CD4-positive, alpha-beta T cell treated with Interleukin-12 subunit alpha and Interleukin-12 subunit beta, for 1 hour (primary cell): Measurements from ENCODE around the gene CYBA.

Source experiments
- DNase-seq: peaks from one replicate; pipeline ENCODE4 v3.0.0-alpha.2; 2020

Gene CYBA

DNA sequence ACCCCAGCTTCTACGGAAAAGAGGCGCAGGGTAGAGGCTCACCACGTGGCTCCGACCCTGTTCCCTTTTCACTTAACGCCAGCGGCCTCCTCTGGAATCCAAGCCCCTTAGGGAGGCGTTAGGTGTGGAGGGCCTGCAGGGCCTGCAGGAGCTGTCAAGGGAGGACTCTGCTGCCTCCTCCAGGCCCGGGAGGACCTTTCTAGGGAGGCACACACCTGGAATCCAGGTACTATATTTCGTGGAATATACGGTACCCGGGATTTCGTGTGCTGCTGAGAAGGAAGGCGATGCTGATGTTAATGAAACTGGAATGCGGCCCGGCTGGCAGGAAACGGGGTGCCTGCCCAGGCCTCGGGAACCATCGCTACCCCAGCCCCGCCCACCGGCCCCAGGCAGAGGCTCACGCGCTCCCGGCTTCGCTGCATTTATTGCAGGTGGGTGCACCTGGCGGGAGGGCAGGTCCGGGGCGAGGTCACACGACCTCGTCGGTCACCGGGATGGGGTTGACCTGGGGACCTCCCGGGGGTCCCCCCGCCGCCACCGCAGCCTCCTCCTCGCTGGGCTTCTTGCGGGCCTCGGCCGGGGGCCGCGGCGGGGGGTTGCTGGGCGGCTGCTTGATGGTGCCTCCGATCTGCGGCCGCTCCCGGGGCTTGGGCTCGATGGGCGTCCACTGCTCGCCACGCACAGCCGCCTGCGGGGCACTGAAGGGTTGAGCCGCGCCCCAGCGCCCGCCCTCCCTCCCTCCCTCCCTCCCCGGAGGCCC, 7.8 kb downstream of the CYBA start:
- no peak for DNase-seq

DNA sequence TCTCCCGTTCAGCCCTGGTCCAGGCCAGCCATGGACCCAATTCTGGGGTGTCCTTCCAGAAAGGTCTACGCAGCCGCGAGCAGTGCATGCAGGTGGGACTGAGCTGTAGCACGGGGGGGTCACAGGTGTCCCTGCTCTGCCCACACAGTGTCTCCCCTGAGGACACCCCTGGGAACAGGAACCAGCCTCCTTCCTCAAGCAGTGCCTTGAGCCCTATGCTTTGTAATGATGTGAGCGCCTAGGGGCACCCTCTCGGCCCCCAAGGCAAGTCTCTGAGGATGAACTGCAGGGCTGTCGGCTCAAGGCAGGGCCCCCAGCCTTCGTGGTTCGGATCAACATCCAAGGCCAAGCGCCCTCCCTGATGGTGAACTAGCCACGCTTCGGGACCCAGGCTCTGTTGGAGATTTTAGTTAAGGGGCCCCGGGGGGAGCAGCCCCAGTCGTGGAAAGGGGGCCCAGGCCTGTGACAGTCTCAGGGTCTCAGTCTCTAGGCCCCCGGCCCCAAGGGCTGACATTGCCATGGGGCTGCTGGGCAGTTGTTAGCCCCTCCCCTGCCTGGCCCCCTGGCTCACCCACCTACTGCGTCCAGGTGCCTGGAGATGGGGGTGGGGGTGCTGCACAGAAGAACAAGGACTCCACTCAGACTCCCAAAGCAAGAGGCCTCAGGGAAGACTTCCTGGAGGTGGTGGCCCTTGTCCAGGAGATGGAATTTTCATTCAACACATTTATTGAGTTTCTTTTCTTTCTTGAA, 10.2 kb downstream of the CYBA start:
- no peak for DNase-seq

DNA sequence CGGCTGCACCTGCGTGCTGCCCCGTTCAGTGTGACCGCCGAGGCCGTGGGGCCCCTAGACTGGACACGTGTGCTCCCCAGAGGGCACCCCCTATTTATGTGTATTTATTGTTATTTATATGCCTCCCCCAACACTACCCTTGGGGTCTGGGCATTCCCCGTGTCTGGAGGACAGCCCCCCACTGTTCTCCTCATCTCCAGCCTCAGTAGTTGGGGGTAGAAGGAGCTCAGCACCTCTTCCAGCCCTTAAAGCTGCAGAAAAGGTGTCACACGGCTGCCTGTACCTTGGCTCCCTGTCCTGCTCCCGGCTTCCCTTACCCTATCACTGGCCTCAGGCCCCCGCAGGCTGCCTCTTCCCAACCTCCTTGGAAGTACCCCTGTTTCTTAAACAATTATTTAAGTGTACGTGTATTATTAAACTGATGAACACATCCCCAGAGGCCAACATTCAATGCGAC, 10.8 kb downstream of the CYBA start:
- no peak for DNase-seq

DNA sequence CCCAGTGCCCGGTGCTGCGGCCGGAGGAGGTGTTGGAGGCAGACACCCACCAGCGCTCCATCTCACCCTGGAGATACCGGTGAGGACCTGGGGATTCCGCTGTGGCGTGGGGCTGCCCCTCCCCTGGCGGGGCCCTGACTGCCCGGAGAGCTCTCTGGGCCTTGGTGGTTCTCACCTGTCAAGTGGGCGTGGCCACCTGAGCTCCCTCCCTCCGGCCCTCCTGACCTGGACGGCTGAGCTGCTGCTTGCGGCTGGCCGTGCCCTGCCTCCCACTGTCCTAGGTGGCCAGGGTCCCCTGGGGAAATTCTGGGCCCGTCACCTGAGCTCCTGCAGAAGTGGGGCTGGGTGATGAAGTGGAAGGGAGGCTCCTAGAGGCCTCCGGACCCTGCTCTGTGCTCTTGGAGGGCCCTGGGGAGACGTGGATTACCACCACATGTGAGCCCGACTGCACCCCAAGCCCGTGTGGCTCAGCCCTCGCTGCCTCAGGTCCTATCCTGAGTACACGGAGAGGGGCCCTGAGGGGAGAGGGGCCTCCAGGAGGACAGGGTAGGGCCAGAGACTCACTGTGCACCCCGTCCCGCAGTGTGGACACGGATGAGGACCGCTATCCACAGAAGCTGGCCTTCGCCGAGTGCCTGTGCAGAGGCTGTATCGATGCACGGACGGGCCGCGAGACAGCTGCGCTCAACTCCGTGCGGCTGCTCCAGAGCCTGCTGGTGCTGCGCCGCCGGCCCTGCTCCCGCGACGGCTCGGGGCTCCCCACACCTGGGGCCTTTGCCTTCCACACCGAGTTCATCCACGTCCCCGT, 11.4 kb downstream of the CYBA start:
- DNase-seq = no peak

DNA sequence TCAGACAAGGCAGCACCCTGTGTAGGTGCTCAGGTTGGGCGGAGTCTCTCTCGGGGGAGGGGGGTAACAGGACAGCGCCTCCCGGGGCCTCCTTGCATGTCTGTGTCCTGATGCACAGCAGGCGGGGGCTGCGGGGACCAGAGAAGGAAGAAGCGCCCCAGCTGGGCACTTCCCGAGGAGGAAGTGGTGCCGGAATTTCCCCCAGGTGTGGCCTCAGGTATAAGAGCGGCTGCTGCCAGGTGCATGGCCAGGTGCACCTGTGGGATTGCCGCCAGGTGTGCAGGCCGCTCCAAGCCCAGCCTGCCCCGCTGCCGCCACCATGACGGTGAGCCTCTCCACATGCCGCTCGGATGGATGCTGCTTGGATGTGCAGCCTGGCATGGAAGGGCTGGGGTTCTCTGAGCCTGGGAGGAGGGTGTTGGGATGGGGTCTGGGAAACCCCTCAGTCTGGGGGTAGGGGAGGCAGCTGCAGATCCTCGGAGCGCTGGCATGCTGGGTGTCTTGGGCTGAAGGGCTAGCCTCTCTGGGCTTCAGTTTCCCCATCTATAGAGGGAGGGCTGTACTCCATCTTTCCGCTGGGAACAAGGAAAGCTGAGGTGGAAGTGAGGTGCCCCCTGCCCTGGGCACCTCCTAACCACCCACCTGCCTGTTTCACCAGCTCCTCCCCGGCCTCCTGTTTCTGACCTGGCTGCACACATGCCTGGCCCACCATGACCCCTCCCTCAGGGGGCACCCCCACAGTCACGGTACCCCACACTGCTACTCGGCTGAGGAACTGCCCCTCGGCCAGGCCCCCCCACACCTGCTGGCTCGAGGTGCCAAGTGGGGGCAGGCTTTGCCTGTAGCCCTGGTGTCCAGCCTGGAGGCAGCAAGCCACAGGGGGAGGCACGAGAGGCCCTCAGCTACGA, 12.3 kb downstream of the CYBA start, which contains the start of gene IL17C:
TSS of gene IL17C (plus strand) at position 250 of the 908 bp plus-strand sequence. CDS start at position 320, 70 bp downstream.
- peak; percentile 41 for DNase-seq

DNA sequence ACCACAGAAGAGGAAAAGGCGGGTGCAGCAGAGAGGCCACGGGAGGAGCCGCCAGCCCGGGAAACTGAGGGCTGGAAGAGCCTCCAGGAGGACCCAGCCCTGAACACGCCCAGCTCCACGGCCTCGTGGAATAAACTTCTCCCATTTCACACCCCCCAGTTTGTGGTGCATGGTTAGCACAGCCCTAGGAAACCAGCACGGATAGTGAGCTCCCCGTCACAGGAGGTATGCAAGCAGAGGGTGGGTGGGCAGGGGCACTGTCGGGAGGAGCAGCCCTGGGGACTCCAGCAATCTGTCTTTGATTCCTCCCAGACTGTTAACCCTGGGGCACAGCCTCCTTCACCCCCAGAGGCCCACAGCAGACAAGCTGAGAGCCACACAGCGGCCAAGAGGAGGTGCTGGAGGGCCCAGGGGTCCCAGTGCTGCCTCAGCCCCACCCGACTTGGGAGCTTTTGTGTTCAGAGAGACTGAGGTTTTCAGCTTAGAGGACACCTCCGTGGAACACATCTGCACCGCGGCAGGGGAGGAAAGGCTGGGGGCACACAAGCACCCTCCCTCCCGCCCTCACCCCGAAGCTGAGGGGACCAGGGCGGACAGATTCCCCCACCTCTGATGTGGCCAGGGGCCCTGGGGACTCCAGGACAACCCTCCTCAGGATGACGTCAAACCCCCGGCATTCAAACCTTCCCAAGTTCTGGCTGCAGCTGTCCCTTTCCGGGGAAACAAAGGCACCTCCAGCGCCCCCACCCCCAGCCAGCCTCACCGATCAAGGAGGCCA, 14.2 kb downstream of the CYBA start:
- DNase-seq = no peak

DNA sequence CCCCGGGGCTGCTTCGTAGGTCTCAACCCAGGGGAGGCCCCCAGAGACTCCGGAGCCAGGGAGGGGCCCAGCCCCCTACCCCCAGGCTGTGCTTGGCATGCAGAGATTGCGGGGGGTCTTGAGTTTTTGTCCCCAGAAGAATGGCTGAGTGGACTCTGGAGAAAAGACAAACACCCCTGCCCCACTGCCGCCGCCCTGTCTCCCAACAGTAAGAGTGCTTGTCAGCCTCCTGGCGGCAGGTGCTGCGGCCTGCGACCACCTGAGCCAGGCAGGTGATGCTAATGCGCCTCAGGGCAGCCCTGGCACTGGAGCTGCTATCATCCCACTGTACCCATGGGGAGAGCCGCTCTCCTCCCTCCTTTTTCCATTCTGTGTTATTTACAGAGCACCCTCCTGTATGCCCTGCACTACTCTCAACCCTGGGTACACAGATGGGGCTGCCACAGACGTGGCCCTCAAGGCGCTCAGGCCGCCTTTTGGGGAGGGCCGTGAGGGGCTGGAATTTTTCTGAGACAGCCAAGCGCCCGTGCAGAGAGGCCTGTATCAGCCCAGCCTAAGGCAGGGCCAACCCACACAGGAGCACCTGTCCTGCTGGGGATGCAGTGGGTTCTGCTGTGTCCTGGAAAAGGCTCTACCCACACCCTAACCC, 15.1 kb downstream of the CYBA start:
- DNase-seq = no peak

DNA sequence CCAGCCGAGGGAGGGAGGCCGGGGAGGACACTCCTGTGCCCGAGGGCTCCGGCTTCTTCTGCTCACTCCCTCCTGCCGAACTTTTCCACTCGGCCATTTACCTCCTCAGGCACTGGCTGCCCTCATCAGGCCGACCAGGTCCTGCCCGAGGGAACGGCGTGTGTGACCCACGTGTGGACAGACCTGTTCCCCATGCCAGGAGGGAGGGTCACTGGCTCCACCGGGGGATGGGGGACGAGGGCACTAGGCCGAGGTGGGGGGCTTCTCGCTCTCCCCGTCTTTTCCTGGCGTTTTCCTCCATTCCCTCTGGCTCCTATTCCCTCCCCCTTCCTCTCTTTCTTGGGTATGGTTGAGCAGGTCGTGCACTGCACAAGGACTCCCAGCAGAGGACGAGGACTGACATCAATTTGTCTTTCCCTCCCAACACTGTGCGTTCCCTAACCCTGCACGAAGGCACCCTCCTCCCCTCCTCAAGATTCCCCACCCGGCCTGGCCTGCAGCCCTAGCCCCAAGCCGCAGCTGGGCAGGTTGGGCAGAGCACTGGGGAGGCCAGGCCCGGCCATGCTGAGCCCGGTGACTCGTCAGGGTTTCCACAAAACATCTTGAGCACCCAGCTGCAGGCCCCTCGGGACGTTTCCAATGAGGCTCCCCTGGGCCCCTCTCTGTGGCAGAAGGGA, 15.7 kb downstream of the CYBA start:
- no peak for DNase-seq

DNA sequence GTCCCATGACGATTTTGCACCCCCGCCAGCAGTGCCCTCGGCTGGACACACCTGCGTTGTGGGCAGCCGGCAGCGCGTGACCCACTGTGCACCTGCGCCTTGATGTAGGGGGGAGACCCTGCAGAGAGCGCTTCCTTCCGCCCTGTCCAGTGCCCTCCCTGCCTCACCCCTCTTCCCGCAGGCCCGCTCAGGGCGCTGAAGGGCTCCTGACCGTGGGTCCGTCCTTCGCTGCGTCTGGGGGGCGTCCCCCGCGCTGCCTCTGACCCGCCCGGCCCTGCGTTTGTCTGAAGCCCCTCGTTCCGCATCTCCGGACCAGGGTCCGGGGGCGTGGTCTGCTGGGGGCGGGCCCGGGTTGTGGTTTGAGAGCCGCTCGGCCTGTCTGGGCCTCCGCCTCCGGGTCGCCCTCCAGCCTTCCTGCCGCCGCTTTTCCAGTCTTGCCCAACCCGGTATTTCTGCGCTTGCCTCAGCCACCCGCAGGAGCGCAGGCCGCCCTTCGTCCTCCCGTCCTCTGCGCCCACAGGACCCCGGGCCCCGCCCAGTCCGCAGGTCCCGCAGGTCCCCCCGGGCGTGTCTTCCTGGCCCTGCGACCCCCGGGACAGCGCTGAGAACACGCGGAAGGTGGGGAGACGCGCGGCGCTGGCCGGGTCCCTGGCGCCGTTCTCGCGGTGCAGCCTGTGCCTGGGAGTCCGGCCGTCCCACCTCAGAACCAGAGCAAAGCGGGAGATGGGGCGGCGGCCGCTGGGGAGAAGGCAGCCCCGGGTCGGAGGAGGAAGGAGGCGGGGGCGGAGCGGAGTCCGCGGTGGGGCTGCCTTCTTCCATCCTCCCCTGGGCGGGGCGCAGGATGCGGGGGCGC, 16.5 kb downstream of the CYBA start:
- peak; percentile 61 for DNase-seq

DNA sequence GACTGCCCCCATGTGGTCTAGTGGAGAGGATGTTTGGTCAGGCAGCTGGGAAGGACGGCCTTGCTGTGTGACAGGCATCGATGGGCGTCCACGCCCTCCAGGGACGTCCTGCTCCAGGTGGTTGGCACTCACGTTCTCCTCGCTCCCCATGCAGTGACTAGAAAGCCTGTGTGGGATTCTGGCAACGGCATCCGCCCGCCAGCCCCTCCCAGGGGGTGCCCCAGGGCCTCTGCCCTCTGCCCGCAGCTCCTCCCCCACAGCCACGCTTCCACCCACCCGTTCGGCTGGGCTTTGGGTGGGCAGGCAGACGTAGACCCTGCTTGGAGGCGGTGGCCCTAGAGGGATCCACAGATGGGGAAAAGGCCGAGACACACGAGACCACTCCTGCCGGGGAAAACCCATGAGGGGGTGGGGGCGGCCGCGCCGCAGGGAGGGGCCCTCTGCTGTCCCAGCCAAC, 17.1 kb downstream of the CYBA start:
- DNase-seq = peak; percentile 71

DNA sequence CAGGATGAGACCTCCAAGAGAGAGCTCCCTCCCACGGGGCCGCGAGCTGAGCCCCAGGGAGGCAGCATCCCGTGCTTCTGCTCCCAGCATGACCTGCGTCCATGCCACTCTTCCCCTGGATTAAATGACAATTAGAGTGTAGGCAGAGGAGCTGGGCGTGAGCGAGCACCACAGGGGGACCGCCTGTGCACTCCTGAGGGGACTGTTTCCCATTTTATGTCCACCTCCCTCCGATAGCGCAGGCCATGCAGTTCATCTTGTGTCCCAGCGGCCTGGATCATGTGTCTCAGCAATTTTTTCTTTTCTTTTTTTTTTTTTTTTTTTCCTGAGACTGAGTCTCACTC, 18.3 kb downstream of the CYBA start:
- no peak for DNase-seq

DNA sequence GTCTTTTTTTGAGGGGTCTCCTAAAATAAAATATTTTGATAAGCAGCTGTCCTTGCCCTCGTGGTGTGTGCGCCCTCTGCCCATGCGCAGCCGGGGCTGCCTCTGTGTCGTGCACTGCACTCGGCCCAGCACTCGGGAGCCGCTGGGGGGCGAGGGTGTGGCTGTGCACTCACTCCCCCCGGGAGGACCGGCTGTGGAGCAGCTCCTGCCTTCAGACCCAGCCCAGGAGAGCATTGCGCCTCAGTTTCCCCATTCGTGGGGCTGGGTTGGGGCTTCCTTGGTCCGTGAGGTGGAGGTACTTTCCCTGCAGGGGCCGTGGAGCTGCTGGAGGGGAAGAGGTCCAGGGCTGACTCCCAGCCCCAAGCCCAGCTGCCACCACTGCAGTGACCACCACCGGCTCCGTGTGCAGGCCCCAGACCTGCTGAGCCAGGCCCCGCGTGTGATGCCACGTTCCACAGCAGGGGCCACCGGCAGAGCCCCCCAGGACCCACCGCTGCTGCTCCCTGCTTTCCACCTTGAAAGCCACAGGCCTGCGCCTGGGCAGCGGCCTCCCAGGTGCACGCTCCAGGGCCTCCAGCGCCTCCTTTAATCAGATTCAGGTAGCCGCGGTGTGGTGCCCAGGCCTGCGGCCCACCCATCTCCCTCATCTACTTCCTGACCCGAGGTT, 18.8 kb downstream of the CYBA start:
- no peak for DNase-seq

DNA sequence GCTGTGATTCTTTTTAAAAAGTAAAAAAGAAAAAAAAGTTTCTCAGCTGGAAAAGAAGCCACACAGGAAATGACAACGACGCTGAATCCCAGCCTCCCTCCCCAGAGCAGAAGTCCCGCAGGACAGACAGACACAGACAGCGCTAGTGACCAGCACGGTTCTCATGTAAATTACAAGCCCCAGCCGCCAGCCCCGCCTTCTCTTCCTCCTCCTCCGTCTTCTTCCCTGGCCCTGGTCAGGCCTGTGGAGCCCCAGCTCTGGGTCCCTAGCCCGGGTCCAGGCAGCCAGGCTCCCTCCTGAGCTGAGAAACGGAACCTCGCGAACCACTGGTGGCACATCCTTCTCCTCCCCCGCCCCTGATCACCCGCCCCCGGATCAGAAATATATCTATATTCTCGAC, 19.5 kb downstream of the CYBA start:
- DNase-seq = no peak

DNA sequence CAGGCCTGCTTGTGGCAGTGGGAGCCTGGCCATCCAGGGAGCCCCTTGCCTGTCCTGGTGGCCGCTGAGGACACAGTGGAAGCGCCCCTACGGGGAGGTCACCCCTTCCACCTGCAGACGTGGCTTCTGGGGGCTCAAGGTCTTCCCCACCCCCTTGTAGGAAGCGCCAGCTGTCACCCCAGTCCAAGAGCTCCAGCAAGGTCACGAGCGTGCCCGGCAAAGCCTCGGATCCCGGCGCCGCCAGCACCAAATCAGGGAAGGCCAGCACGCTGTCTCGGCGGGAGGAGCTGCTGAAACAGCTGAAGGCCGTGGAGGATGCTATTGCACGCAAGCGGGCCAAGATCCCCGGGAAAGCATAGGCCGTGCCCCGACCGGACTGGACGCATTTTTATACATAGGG, 19.9 kb downstream of the CYBA start:
- no peak for DNase-seq

DNA sequence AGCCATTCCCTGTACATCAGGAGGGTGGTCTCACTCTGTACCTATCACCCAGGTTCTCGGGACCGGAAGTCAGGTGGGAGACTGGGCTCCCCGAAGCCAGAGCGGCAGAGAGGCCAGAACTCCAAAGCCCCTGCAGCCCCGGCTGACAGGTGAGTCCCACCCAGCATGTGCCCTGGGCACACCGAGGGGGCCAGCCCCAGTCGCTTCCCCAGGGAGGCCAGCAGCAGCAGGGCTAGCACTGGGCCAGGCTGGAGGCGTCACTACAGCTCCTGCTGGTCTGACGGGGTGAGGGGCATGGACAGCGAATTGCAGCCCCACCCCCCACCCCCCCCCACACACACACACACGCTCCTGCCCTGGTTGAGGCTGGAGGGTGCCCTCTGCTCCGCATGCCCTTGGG, 20.4 kb downstream of the CYBA start:
- no peak for DNase-seq

DNA sequence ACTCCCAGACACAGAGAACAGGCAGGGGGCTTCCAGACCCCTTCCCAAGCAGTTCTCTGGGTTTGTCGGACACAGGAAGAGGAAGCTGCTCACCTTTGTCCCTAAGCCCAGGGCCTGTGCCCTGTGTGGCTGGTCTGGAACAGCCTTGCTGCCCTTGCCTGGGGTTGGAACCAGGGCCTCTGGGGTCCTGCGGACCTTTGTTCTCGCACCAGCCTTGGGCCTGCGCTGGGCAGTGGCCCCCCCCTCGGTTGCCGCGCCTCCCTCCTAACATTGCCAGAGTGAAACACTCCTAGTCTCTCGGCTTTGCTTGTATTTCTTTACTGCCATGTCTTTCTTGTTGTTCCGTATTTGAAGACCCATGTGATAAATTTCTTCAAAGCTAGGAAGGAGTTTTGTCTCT, 21.0 kb downstream of the CYBA start:
- DNase-seq = no peak

DNA sequence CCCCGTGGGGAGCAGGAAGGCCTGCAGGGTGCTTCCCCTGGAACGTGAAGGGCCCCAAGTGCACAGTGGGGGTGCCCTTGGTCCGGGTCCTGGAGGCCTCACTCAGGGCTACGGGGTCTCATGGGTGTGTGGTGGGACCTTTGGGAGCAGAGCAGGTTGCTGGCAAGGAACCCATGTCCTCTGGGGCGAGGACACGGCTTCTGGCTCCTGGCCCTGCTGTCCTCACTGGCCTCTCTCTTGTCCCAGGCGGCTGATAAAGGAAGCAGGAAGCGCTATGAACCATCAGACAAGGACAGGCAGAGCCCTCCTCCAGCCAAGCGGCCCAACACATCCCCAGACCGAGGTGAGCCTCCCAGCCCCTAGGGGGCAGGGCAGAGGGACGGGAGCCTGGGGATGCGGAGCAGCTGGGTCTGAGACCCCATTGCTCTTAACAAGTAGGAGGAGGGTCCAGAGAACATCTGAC, 22.3 kb downstream of the CYBA start:
- DNase-seq = no peak

DNA sequence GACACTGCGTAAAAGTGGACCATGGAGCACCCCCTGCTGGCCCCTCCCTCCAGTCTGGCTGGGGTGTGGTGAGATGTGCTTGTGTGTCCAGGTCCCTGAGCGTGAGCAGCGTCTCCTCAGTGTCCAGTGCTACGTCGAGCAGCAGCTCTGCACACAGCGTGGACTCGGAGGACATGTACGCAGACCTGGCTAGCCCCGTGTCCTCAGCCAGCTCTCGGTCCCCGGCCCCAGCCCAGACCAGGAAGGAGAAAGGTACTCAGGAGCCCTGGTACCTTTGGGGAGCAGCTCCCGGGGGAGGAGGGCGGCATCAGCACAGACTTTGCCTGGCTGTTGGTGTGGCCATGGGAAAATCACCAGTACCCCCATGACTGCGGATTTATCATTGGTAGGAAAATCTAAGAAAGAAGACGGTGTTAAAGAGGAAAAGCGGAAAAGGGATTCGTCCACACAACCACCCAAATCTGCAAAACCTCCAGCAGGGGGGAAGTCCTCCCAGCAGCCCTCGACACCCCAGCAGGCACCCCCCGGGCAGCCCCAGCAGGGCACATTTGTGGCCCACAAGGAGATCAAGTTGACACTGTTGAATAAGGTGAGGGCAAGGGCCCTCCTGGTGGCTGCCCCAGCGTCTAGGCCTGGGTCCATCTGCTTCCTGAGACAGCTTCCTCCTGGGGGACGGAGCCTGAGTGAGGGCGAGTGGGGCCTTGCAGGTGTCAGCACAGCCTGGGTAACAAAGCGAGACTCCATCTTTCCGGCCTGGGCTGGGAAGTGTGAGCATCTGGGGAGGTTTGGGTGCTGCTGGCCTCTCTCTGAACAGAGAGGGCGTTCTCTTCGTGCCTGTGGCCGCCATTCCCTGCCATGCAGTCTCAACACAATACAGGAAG, 23.1 kb downstream of the CYBA start:
- DNase-seq = no peak
